Thoracic aorta (tissue), 2 donors: ENCODE results near the gene KERA. TPM values are rescaled to one million over a fixed set of nuclear protein-coding genes. Genes with fewer than 3 reads are reported as not detected.

Experiments used
- ATAC-seq: fragments of 150-250 bp; one replicate; pipeline ENCODE4 v1.8.0; 2017; ENCODE audit warnings: low read depth; ENCODE audit not compliant: insufficient number of reproducible peaks, low FRiP score
- DNase-seq: peaks from one replicate; pipeline ENCODE4 v3.0.0-alpha.2; 2020; ENCODE audit warnings: low spot score
- H3K27ac ChIP-seq, 2 donors: fragments of 200-600 bp; sonication (generic); 1 replicate in 1 of 2; 2 replicates in 1 of 2; pipeline ENCODE4 v1.5.1; 2016; ENCODE audit warnings: mild to moderate bottlenecking in 2 of 2, moderate library complexity in 2 of 2
- H3K27me3 ChIP-seq: fragments of 200-600 bp; sonication (generic); replicated peaks from 2 replicates; pipeline ENCODE4 v1.6.0; 2016; ENCODE audit warnings: mild to moderate bottlenecking; ENCODE audit not compliant: insufficient read depth
- H3K36me3 ChIP-seq: fragments of 200-600 bp; sonication (generic); one replicate; pipeline ENCODE4 v1.5.1; 2016
- H3K4me1 ChIP-seq, 2 donors: fragments of 200-600 bp; sonication (generic); 1 replicate in 1 of 2; 2 replicates in 1 of 2; pipeline versions ENCODE4 v1.5.1 to v1.6.0; 2016; ENCODE audit warnings: low read depth in 2 of 2, mild to moderate bottlenecking in 1 of 2; ENCODE audit not compliant: control insufficient read depth in 1 of 2
- H3K4me3 ChIP-seq: fragments of 200-600 bp; sonication (generic); 2 replicates; pipeline ENCODE4 v1.5.1; 2016; ENCODE audit warnings: mild to moderate bottlenecking
- H3K9me3 ChIP-seq: fragments of 200-600 bp; sonication (generic); 2 replicates; pipeline ENCODE4 v1.5.1; 2016
- CTCF ChIP-seq: fragments of 200-600 bp; sonication (generic); IDR thresholded peaks from one replicate; pipeline ENCODE4 v1.5.1; 2019; ENCODE audit warnings: antibody characterized with exemption
- total RNA-seq, 2 donors: library from RNA; depleted of rRNA; stranded (reverse); fragments of >200 nt; gene quantifications; one replicate each; pipeline versions ENCODE4 v1.1.0 to v1.2.3, GENCODE V29; 2016

The KERA gene
- total RNA-seq, 2 donors from 2014 or later = not detected

DNA sequence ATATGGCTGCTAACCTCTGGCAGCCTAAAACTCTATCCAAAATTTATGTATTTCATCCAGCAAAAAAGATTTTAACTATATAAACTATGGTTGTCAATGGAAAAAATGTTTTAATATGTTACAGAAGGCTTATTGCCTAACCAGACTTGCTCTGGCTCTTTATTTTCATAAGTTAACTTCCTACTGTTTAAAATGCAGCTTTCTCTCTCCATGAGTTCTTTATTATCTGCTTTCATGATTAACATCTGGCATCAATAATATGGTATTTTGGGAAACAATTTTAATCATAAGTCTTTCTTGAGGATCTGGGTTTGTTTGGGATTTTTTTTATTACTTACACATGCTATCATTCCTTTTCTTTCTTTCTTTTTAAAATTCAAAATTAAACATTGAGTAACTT, 20.5 kb downstream of the KERA start:
- H3K9me3 ChIP-seq = no peaks in the 10 kb centered on the region
- no peak overlapping the region for H3K27ac ChIP-seq
- no peak overlapping the region for H3K4me3 ChIP-seq
- TF ChIP-seq CTCF = no peak
- H3K36me3 ChIP-seq = no peaks in the 10 kb centered on the region
- ATAC-seq = no peak
- no peak for DNase-seq
- no peaks in the 10 kb centered on the region for H3K4me1 ChIP-seq
- H3K27me3 ChIP-seq = no peaks in the 10 kb centered on the region

GRCh38 chr12:91033251-91033650, 24.6 kb downstream of the KERA start:
- no peak for TF ChIP-seq CTCF
- no peaks in the 10 kb centered on the region for H3K36me3 ChIP-seq
- no peaks in the 10 kb centered on the region for H3K4me1 ChIP-seq
- ATAC-seq (no peak), DNase-seq (no peak)
- H3K27me3 ChIP-seq = no peaks in the 10 kb centered on the region
- H3K27ac ChIP-seq = no peak overlapping the region
- no peak overlapping the region for H3K4me3 ChIP-seq
- no peaks in the 10 kb centered on the region for H3K9me3 ChIP-seq

DNA sequence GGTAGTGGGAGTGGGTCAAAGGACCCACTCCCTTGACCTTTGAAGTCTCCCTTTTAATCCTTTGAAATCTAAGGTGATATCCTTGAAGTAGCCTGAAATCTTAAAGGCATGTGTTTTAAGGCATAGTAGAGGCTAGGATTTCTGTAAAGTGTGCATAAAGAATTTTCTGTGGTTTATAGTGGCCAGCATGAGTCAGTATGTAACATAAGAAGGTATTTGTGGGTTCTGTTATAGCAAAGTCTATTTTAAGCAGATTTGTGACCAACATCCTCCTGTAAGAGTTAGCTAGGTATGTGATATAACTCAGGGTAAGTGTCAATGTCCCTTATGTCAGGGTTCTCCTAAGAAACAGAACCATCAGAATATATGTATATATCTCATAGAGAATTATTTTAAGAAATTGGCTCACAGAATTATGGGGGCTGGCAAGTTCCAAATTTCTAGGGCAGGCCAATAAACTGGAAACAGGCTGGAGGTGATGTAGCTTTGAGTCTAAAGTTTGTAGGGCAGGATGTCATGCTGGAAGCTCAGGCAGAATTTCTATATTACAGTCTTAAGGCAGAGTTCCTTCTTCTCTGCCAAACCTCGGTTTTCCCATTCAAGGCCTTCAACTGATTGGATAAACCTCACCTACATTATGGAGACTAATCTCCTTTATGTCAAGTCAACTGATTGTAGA, 34.4 kb downstream of the KERA start:
- no peak overlapping the region for H3K4me3 ChIP-seq
- no peak for DNase-seq
- H3K9me3 ChIP-seq = no peaks in the 10 kb centered on the region
- no peak for ATAC-seq
- no peak for TF ChIP-seq CTCF
- H3K27ac ChIP-seq = no peak overlapping the region
- no peaks in the 10 kb centered on the region for H3K4me1 ChIP-seq
- no peaks in the 10 kb centered on the region for H3K27me3 ChIP-seq
- H3K36me3 ChIP-seq = no peaks in the 10 kb centered on the region

DNA sequence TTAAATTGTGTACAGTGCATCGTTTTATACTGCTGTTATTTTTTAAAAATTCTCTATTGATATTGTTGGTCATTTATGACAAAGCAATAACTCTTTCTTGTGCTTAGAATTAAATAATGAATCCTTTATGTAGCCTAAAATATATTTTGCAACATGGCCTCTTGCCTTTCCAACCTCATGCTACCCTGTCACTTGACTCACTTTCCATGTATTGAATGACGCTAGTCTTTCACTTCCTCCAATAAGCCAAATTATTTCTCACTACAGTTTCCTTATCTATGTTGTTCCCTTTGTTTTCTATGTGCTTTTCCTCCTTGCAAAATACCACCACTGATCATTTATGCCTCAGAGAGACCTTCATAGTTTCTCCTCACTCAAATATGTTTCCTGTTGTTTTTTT, 36.7 kb downstream of the KERA start:
- Histone ChIP-seq H3K9me3 (no peaks in the 10 kb centered on the region), H3K27ac (no peak overlapping the region), H3K36me3 (no peaks in the 10 kb centered on the region), H3K4me3 (no peak overlapping the region), H3K4me1 (no peaks in the 10 kb centered on the region), H3K27me3 (no peaks in the 10 kb centered on the region)
- DNase-seq = no peak
- no peak for TF ChIP-seq CTCF
- ATAC-seq = no peak

- no peak overlapping the region for H3K4me3 ChIP-seq
- H3K9me3 ChIP-seq = no peaks in the 10 kb centered on the region
- no peak for ATAC-seq
- DNase-seq = no peak
- H3K27ac ChIP-seq = no peak overlapping the region
- no peaks in the 10 kb centered on the region for H3K36me3 ChIP-seq
- no peaks in the 10 kb centered on the region for H3K27me3 ChIP-seq
- no peak for TF ChIP-seq CTCF
- H3K4me1 ChIP-seq = no peaks in the 10 kb centered on the region
Measured at GRCh38 chr12:91019455-91019854, 38.4 kb downstream of the KERA start.
